H1 (cell line): ENCODE measurements around the gene ARHGEF38. TPM values are rescaled to one million over a fixed set of nuclear protein-coding genes. Genes with fewer than 3 reads are reported as not detected.

ENCODE experiments used
- CTCF ChIA-PET: fragments of 300-600 bp; sonication (Branson Sonifier 250); formaldehyde crosslinking; loops from one replicate; lab custom pipeline; 2021; ENCODE audit not compliant: partially characterized antibody; lab: Charles Lee
- POLR2A ChIA-PET: fragments of 300-600 bp; sonication (Branson Sonifier 250); formaldehyde crosslinking; loops from one replicate; lab custom pipeline; 2021; ENCODE audit warnings: inconsistent platforms; ENCODE audit not compliant: partially characterized antibody; lab: Charles Lee
- DNase-seq, 2 experiments: peaks; one replicate each; pipeline versions ENCODE4 v3.0.0 to v3.0.0-alpha.2; 2010 to 2022; ENCODE audit warnings: low spot score in 2 of 2, low read depth in 1 of 2, mixed read lengths in 1 of 2
- FAIRE-seq: peaks from 2 replicates; lab custom pipeline; 2011; peaks lifted over from hg19 to GRCh38; lab: Jason Lieb, UNC
- H2AFZ ChIP-seq: 2 replicates; pipeline ENCODE4 v1.8.1; 2012; ENCODE audit warnings: low read length, inconsistent platforms
- H2AK5ac ChIP-seq: 2 replicates; pipeline ENCODE4 v1.6.1; 2013; ENCODE audit warnings: low read depth, low read length
- H2BK120ac ChIP-seq: replicated peaks from 2 replicates; pipeline ENCODE3; 2013; ENCODE audit warnings: low read depth, low read length, inconsistent platforms
- H2BK12ac ChIP-seq: 2 replicates; pipeline ENCODE4 v1.6.1; 2013; ENCODE audit warnings: low read depth, low read length
- H2BK15ac ChIP-seq: 2 replicates; pipeline ENCODE4 v1.6.1; 2013; ENCODE audit warnings: low read length
- H2BK20ac ChIP-seq: 2 replicates; pipeline ENCODE4 v1.6.1; 2013; ENCODE audit warnings: low read length
- H2BK5ac ChIP-seq: 2 replicates; pipeline ENCODE4 v1.6.1; 2013; ENCODE audit warnings: low read depth, low read length
- H3K14ac ChIP-seq: 2 replicates; pipeline ENCODE4 v1.6.1; 2013; ENCODE audit warnings: inconsistent platforms; ENCODE audit not compliant: insufficient read length
- H3K18ac ChIP-seq: 2 replicates; pipeline ENCODE4 v1.6.1; 2013; ENCODE audit warnings: low read length; ENCODE audit errors: extremely low read depth
- H3K23ac ChIP-seq: 2 replicates; pipeline ENCODE4 v1.6.1; 2013; ENCODE audit warnings: inconsistent platforms; ENCODE audit not compliant: insufficient read length
- H3K23me2 ChIP-seq: 2 replicates; pipeline ENCODE4 v1.6.1; 2013; ENCODE audit warnings: low read depth, low read length
- H3K27ac ChIP-seq: 2 replicates; pipeline ENCODE4 v1.6.1; 2011; ENCODE audit warnings: low read depth, low read length, inconsistent platforms
- H3K27me3 ChIP-seq, 4 experiments: replicated peaks in 1 of 4; 1 replicate in 1 of 4; 2 replicates in 3 of 4; pipeline versions ENCODE4 v1.6.1 to v1.8.1; 2011 to 2013; ENCODE audit warnings: low read length in 3 of 4, mild to moderate bottlenecking in 3 of 4, inconsistent platforms in 2 of 4, mixed read lengths in 2 of 4, moderate library complexity in 1 of 4; ENCODE audit not compliant: control insufficient read depth in 3 of 4, insufficient read depth in 3 of 4; ENCODE audit errors: extremely low read depth in 1 of 4
- H3K36me3 ChIP-seq, 4 experiments: 2 replicates each; pipeline versions ENCODE4 v1.6.1 to v1.8.1; 2011 to 2013; ENCODE audit warnings: mild to moderate bottlenecking in 4 of 4, low read length in 3 of 4, moderate library complexity in 2 of 4, control low read depth in 1 of 4, inconsistent platforms in 1 of 4; ENCODE audit not compliant: insufficient read depth in 4 of 4, control insufficient read depth in 2 of 4
- H3K4ac ChIP-seq: replicated peaks from 2 replicates; pipeline ENCODE3; 2013; ENCODE audit warnings: low read length, low read depth, mixed read lengths, inconsistent platforms; ENCODE audit not compliant: insufficient read length
- H3K4me1 ChIP-seq, 4 experiments: replicated peaks in 1 of 4; 1 replicate in 1 of 4; 2 replicates in 3 of 4; pipeline versions ENCODE4 v1.6.1 to v1.8.1; 2011 to 2013; ENCODE audit warnings: low read length in 3 of 4, inconsistent platforms in 2 of 4, mixed read lengths in 1 of 4; ENCODE audit not compliant: insufficient read depth in 4 of 4, control insufficient read depth in 3 of 4
- H3K4me2 ChIP-seq, 2 experiments: 2 replicates each; pipeline versions ENCODE4 v1.6.1 to v1.8.1; 2011 to 2013; ENCODE audit warnings: low read depth in 2 of 2, low read length in 2 of 2, control low read depth in 1 of 2, inconsistent platforms in 1 of 2, mild to moderate bottlenecking in 1 of 2; ENCODE audit not compliant: insufficient read depth in 1 of 2
- H3K4me3 ChIP-seq, 4 experiments: fragments of 200-600, 300-600 bp in 1 of 4; sonication (generic), shearing (Covaris generic), sonication (Bioruptor Twin) in 1 of 4; 2 replicates each; pipeline versions ENCODE4 v1.5.1 to v1.8.1; 2011 to 2016; ENCODE audit warnings: low read length in 4 of 4, low read depth in 3 of 4, control low read depth in 2 of 4, inconsistent platforms in 2 of 4, mild to moderate bottlenecking in 2 of 4, mixed read lengths in 1 of 4, moderate library complexity in 1 of 4; ENCODE audit not compliant: insufficient read depth in 2 of 4; ENCODE audit errors: extremely low read depth in 1 of 4
- H3K56ac ChIP-seq: replicated peaks from 2 replicates; pipeline ENCODE3; 2013; ENCODE audit warnings: low read depth, mild to moderate bottlenecking, mixed read lengths, low read length, inconsistent platforms; ENCODE audit not compliant: insufficient read length
- H3K79me1 ChIP-seq: 2 replicates; pipeline ENCODE4 v1.6.1; 2013; ENCODE audit warnings: low read depth, low read length, control low read depth
- H3K79me2 ChIP-seq, 2 experiments: 2 replicates each; pipeline versions ENCODE4 v1.6.1 to v1.8.1; 2012 to 2013; ENCODE audit warnings: low read length in 2 of 2, mild to moderate bottlenecking in 2 of 2, inconsistent platforms in 1 of 2; ENCODE audit not compliant: insufficient read depth in 2 of 2, control insufficient read depth in 1 of 2
- H3K9ac ChIP-seq, 4 experiments: replicated peaks in 1 of 4; 1 replicate in 1 of 4; 2 replicates in 3 of 4; pipeline versions ENCODE4 v1.6.1 to v1.8.1; 2011 to 2013; ENCODE audit warnings: low read depth in 3 of 4, low read length in 3 of 4, control low read depth in 2 of 4, mild to moderate bottlenecking in 2 of 4, moderate library complexity in 2 of 4, inconsistent platforms in 1 of 4; ENCODE audit errors: extremely low read depth in 1 of 4
- H3K9me3 ChIP-seq, 2 experiments: 2 replicates each; pipeline versions ENCODE4 v1.6.1 to v1.8.1; 2012 to 2013; ENCODE audit warnings: mild to moderate bottlenecking in 2 of 2, moderate library complexity in 2 of 2, control low read depth in 1 of 2, inconsistent platforms in 1 of 2, low read depth in 1 of 2, low read length in 1 of 2, mixed read lengths in 1 of 2; ENCODE audit not compliant: insufficient read depth in 2 of 2
- H4K20me1 ChIP-seq, 2 experiments: replicated peaks in 1 of 2; 2 replicates each; pipeline versions ENCODE3 to v1.8.1; 2011 to 2013; ENCODE audit warnings: inconsistent platforms in 2 of 2, low read length in 2 of 2, mild to moderate bottlenecking in 1 of 2; ENCODE audit not compliant: insufficient read depth in 2 of 2, control insufficient read depth in 1 of 2
- H4K5ac ChIP-seq: 2 replicates; pipeline ENCODE4 v1.6.1; 2013; ENCODE audit warnings: low read length, low read depth, mixed read lengths, inconsistent platforms; ENCODE audit not compliant: insufficient read length
- H4K8ac ChIP-seq: 2 replicates; pipeline ENCODE4 v1.8.0; 2013; ENCODE audit warnings: mild to moderate bottlenecking, moderate library complexity, low read length, inconsistent platforms; ENCODE audit not compliant: insufficient read depth; ENCODE audit errors: extremely low read depth
- H4K91ac ChIP-seq: replicated peaks from 2 replicates; pipeline ENCODE3; 2013; ENCODE audit warnings: low read length, mixed read lengths, inconsistent platforms; ENCODE audit not compliant: insufficient read length
- GTF2F1 ChIP-seq: IDR thresholded peaks from 2 replicates; pipeline ENCODE4 v1.6.1; 2012; ENCODE audit warnings: low read depth, low read length, improper control_type of control experiment, borderline replicate concordance
- NANOG ChIP-seq: IDR thresholded peaks from 2 replicates; pipeline ENCODE4 v1.6.1; 2011; ENCODE audit warnings: low read length, low read depth, mild to moderate bottlenecking, inconsistent platforms; ENCODE audit not compliant: insufficient read depth, poor library complexity, severe bottlenecking
- PHF8 ChIP-seq: fragments of 200-600 bp; sonication (generic); conservative IDR thresholded peaks from 2 replicates; pipeline ENCODE4 v1.7.1; 2012; ENCODE audit warnings: low read depth, mild to moderate bottlenecking, inconsistent platforms, low read length, moderate library complexity
- RFX5 ChIP-seq: IDR thresholded peaks from 2 replicates; pipeline ENCODE4 v1.6.1; 2011; ENCODE audit warnings: low read depth, low read length, improper control_type of control experiment, borderline replicate concordance
- TAF7 ChIP-seq: optimal IDR thresholded peaks from 2 replicates; pipeline ENCODE3; 2011; ENCODE audit warnings: low read depth, mild to moderate bottlenecking, inconsistent platforms, low read length, moderate library complexity, borderline replicate concordance
- WGBS, 2 experiments: shearing (Covaris generic) in 1 of 2; methylation state at CpG; one replicate each; pipeline versions ENCODE4 v1.1.6 to v1.1.7; 2013 to 2015; ENCODE audit warnings: low lambda C conversion rate in 2 of 2, mixed read lengths in 2 of 2, inconsistent platforms in 1 of 2, low coverage in 1 of 2, missing lambda C conversion rate in 1 of 2; ENCODE audit not compliant: insufficient replicate concordance in 2 of 2, insufficient coverage in 1 of 2, insufficient read length in 1 of 2; ENCODE audit errors: extremely low coverage in 1 of 2, missing lambda C conversion rate in 1 of 2; 5-methylcytosine and 5-hydroxymethylcytosine counted together
- polyA plus RNA-seq, 7 experiments: library from polyadenylated mRNA; depleted of rRNA in 3 of 7; stranded (reverse) in 5 of 7; unstranded in 2 of 7; fragments of >200 nt in 5 of 7; fragments of 200-250 nt in 2 of 7; gene quantifications; 1 replicate in 5 of 7; 2 replicates in 1 of 7; 4 replicates in 1 of 7; pipeline versions ENCODE4 v1.2.1 to v1.2.3, GENCODE V29; 2011 to 2013; ENCODE audit warnings: missing spikeins in 2 of 7, mixed read lengths in 2 of 7
- total RNA-seq: library from RNA; stranded (reverse); fragmentation: NEBNext Ultra II Directional; extraction: Animal tissue kit (Norgen Biotek cat#: 25700); gene quantifications from 2 replicates; pipeline ENCODE4 v1.2.1, GENCODE V29; 2021

ARHGEF38 gene
- total and polyA plus RNA-seq, 2 of the 8 experiments (the other 6 are each of a cell fraction or from before 2014, with no cell fraction given) = not detected

DNA sequence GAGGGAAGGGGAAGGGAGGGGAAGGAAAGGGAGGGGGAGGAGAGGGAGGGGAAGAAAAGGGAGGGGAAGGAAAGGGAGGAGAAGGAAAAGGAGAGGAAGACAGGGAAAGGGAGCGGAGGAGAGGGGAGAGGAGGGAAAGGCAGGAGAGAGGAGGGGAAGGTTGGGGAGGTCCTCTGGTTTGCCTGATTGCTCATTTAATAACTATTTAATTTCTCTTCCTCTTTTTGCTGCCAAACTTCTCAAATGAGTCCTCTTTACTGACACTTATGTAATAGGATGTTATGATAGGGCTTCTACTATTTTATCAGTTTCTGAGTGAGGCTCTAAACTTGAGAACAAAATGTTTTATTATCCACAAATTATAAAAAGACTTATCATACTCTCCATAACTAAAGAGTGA is 43.1 kb upstream of the ARHGEF38 start:
- Histone ChIP-seq H3K27ac (no peak overlapping the region), H4K8ac (no peak overlapping the region), H3K23me2 (no peaks in the 10 kb centered on the region), H2BK12ac (no peak overlapping the region), H3K4me3 (no peak overlapping the region), H3K4me2 (no peak overlapping the region), H3K79me1 (no peaks in the 10 kb centered on the region), H2BK5ac (no peak overlapping the region), H3K79me2 (no peaks in the 10 kb centered on the region), H2AK5ac (no peak overlapping the region), H3K18ac (no peak overlapping the region), H3K56ac (no peak overlapping the region), H3K9me3 (no peaks in the 10 kb centered on the region), H4K91ac (no peak overlapping the region), H2AFZ (no peak overlapping the region), H3K14ac (no peak overlapping the region), H4K5ac (no peak overlapping the region), H3K9ac (no peak overlapping the region), H3K27me3 (no peaks in the 10 kb centered on the region), H3K4ac (no peak overlapping the region), H2BK20ac (no peak overlapping the region), H4K20me1 (no peaks in the 10 kb centered on the region), H2BK120ac (no peak overlapping the region), H3K23ac (no peak overlapping the region), H3K4me1 (no peaks in the 10 kb centered on the region), H3K36me3 (no peaks in the 10 kb centered on the region), H2BK15ac (no peak overlapping the region)
- FAIRE-seq (no peak), DNase-seq (no peak)
- POLR2A ChIA-PET = no interaction called here
- 11% methylated on average over 1 of the region's 1 CpG; no CpG with 5 or more reads in 1 of the 2 experiments for WGBS, 2 experiments
- CTCF ChIA-PET = no interaction called here
- no peak for TF ChIP-seq PHF8
- TF ChIP-seq TAF7 = no peak
- no peak for TF ChIP-seq NANOG
- no peak for TF ChIP-seq GTF2F1
- no peak for TF ChIP-seq RFX5
